GM20431 (cell line): ENCODE data around the gene ANKRD30B.
"Not testable (repeated sequence)": the region's sequence is repeated elsewhere in the genome, so short reads cannot be mapped to it uniquely, and the experiment has no call there.

Source experiments
- in situ Hi-C: fragments of 300-500 bp; cut with MseI, MboI; formaldehyde crosslinking; loops from one replicate; pipeline ENCODE4 v1.15.0; 2020; ENCODE audit warnings: low sequenced_read_pairs; ENCODE audit not compliant: unreplicated experiment

ANKRD30B gene

GRCh38 chr18:14855634-14856033 lies 107.7 kb downstream of the ANKRD30B start:
- in situ Hi-C loops = not testable (repeated sequence)

GRCh38 chr18:14856256-14856655 lies 108.3 kb downstream of the ANKRD30B start:
- in situ Hi-C loops = not testable (repeated sequence)

- in situ Hi-C loops = not testable (repeated sequence)
Observed at GRCh38 chr18:14858514-14858913, 110.5 kb downstream of the ANKRD30B start.

GRCh38 chr18:14859995-14860394 lies 112.0 kb downstream of the ANKRD30B start:
- in situ Hi-C loops = not testable (repeated sequence)

GRCh38 chr18:14866426-14866825 lies 118.5 kb downstream of the ANKRD30B start:
- in situ Hi-C loops = not testable (repeated sequence)

- in situ Hi-C loops = not testable (repeated sequence)
Observed at GRCh38 chr18:14867988-14868387, 120.0 kb downstream of the ANKRD30B start.

GRCh38 chr18:14868825-14869224 lies 120.9 kb downstream of the ANKRD30B start:
- in situ Hi-C loops = not testable (repeated sequence)

- in situ Hi-C loops = not testable (repeated sequence)
Observed at GRCh38 chr18:14878826-14879225, 130.9 kb downstream of the ANKRD30B start.

GRCh38 chr18:14900435-14900834 lies 152.5 kb downstream of the ANKRD30B start:
- in situ Hi-C loops = no loop called here
